ENCODE measurements around the gene KANK2. TPM values are rescaled to one million over a fixed set of nuclear protein-coding genes. Genes with fewer than 3 reads are reported as not detected.

Gene KANK2
- total RNA-seq, 4 donors from 2014 or later = 326 to 762 (median 535) TPM

GRCh38 chr19:11194656-11195558, 2.4 kb downstream of the KANK2 start:
- no peak for DNase-seq
- Histone ChIP-seq H3K27ac (peak overlapping the region; percentile 98 to 99), H3K4me1 (peaks cover 15 to 20% of the 10 kb centered on the region in 2 donors), H3K27me3 (no peaks in the 10 kb centered on the region), H3K9me3 (no peaks in the 10 kb centered on the region), H3K4me3 (peak overlapping the region; percentile 51 to 94), H3K36me3 (no peaks in the 10 kb centered on the region)
- TF ChIP-seq, protein P1, sequence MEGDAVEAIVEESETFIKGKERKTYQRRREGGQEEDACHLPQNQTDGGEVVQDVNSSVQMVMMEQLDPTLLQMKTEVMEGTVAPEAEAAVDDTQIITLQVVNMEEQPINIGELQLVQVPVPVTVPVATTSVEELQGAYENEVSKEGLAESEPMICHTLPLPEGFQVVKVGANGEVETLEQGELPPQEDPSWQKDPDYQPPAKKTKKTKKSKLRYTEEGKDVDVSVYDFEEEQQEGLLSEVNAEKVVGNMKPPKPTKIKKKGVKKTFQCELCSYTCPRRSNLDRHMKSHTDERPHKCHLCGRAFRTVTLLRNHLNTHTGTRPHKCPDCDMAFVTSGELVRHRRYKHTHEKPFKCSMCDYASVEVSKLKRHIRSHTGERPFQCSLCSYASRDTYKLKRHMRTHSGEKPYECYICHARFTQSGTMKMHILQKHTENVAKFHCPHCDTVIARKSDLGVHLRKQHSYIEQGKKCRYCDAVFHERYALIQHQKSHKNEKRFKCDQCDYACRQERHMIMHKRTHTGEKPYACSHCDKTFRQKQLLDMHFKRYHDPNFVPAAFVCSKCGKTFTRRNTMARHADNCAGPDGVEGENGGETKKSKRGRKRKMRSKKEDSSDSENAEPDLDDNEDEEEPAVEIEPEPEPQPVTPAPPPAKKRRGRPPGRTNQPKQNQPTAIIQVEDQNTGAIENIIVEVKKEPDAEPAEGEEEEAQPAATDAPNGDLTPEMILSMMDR (IDR thresholded peaks at IDR 0.05) = no peak
- TF ChIP-seq POLR2A (IDR thresholded peaks at IDR 0.05) = no peak
- intact Hi-C loops (cut with DNase I; ENCODE audit: low total_unique reads) = loop anchor here (5.0 kb wide), 1 partner anchor 33 kb away; no protein-coding TSS in a partner anchor

GRCh38 chr19:11194173-11194572, 3.2 kb downstream of the KANK2 start:
- no peaks in the 10 kb centered on the region for H3K36me3 ChIP-seq
- TF ChIP-seq POLR2A (IDR thresholded peaks at IDR 0.05) = no peak
- TF ChIP-seq, protein P1 (IDR thresholded peaks at IDR 0.05) = no peak
- H3K4me1 ChIP-seq = peaks cover 20% of the 10 kb centered on the region in 2 donors
- intact Hi-C loops (cut with DNase I; ENCODE audit: low total_unique reads) = no loop called here
- no peaks in the 10 kb centered on the region for H3K9me3 ChIP-seq
- peak overlapping the region; percentile 51 to 94 for H3K4me3 ChIP-seq
- no peaks in the 10 kb centered on the region for H3K27me3 ChIP-seq
- peak overlapping the region; percentile 98 to 99 for H3K27ac ChIP-seq
- no peak for DNase-seq

GRCh38 chr19:11192957-11193939, 4.1 kb downstream of the KANK2 start:
- Histone ChIP-seq H3K27me3 (no peaks in the 10 kb centered on the region), H3K4me3 (peak overlapping the region; percentile 51 to 94), H3K27ac (peak overlapping the region; percentile 98 to 99), H3K36me3 (no peaks in the 10 kb centered on the region), H3K9me3 (no peaks in the 10 kb centered on the region), H3K4me1 (peaks cover 19 to 20% of the 10 kb centered on the region in 2 donors)
- TF ChIP-seq, protein P1 (IDR thresholded peaks at IDR 0.05) = no peak
- TF ChIP-seq POLR2A (IDR thresholded peaks at IDR 0.05) = no peak
- intact Hi-C loops (cut with DNase I; ENCODE audit: low total_unique reads) = no loop called here
- no peak for DNase-seq

- no peak for DNase-seq
- intact Hi-C loops (cut with DNase I; ENCODE audit: low total_unique reads) = no loop called here
- H3K36me3 ChIP-seq = no peaks in the 10 kb centered on the region
Observed at GRCh38 chr19:11191934-11192333, 5.4 kb downstream of the KANK2 start.

More at GRCh38 chr19:11191934-11192333, 5.4 kb downstream of the KANK2 start:
- H3K4me1 ChIP-seq = peaks cover 15 to 20% of the 10 kb centered on the region in 2 donors
- no peak overlapping the region for H3K4me3 ChIP-seq
- TF ChIP-seq POLR2A (IDR thresholded peaks at IDR 0.05) = no peak
- TF ChIP-seq, protein P1 (IDR thresholded peaks at IDR 0.05) = no peak
- H3K27me3 ChIP-seq = no peaks in the 10 kb centered on the region
- H3K27ac ChIP-seq = peak overlapping the region; percentile 98 to 99
- H3K9me3 ChIP-seq = no peaks in the 10 kb centered on the region

Data from uterus (tissue), 4 donors.